Ectodermal cell (in vitro differentiated cells): ENCODE measurements around the gene BFSP1.

Experiments used
- H3K27ac ChIP-seq: 2 replicates; pipeline ENCODE4 v1.7.0; 2013; ENCODE audit warnings: mild to moderate bottlenecking, low read depth, low read length; ENCODE audit not compliant: insufficient read depth, poor library complexity, severe bottlenecking
- H3K27me3 ChIP-seq: 2 replicates; pipeline ENCODE4 v1.7.0; 2013; ENCODE audit warnings: mild to moderate bottlenecking, low read length; ENCODE audit not compliant: insufficient read depth, control insufficient read depth, poor library complexity, severe bottlenecking
- H3K36me3 ChIP-seq: one replicate; pipeline ENCODE4 v1.7.0; 2013; ENCODE audit warnings: low read length; ENCODE audit not compliant: control insufficient read depth, insufficient read depth
- H3K4me1 ChIP-seq: one replicate; pipeline ENCODE4 v1.7.0; 2013; ENCODE audit warnings: low read length; ENCODE audit not compliant: control insufficient read depth, insufficient read depth
- H3K4me3 ChIP-seq: 2 replicates; pipeline ENCODE4 v1.7.0; 2013; ENCODE audit warnings: low read depth, low read length, control low read depth; ENCODE audit not compliant: insufficient read depth
- H3K9me3 ChIP-seq: 2 replicates; pipeline ENCODE4 v1.7.0; 2013; ENCODE audit warnings: mild to moderate bottlenecking, low read length, moderate library complexity; ENCODE audit not compliant: control insufficient read depth
- WGBS, 2 experiments: methylation state at CpG; one replicate each; pipeline ENCODE4 v1.1.7; 2013; ENCODE audit warnings: missing lambda C conversion rate in 2 of 2; 5-methylcytosine and 5-hydroxymethylcytosine counted together

Gene BFSP1

GRCh38 chr20:17538517-17539170, 7.5 kb upstream of the BFSP1 start:
- 86 to 90% methylated on average over 7 of the region's 7 CpGs for WGBS, 2 experiments
- no peak overlapping the region for H3K27ac ChIP-seq
- no peaks in the 10 kb centered on the region for H3K9me3 ChIP-seq
- H3K4me1 ChIP-seq: peaks cover 3% of the 10 kb centered on the region
- H3K27me3 ChIP-seq: no peaks in the 10 kb centered on the region
- H3K4me3 ChIP-seq: no peak overlapping the region
- no peaks in the 10 kb centered on the region for H3K36me3 ChIP-seq

GRCh38 chr20:17537959-17538358, 6.8 kb upstream of the BFSP1 start:
- Histone ChIP-seq H3K27ac (no peak overlapping the region), H3K27me3 (no peaks in the 10 kb centered on the region), H3K36me3 (no peaks in the 10 kb centered on the region), H3K4me1 (peaks cover 5% of the 10 kb centered on the region), H3K9me3 (no peaks in the 10 kb centered on the region), H3K4me3 (no peak overlapping the region)
- 91 to 92% methylated on average over 3 of the region's 3 CpGs for WGBS, 2 experiments

- Histone ChIP-seq H3K27ac (no peak overlapping the region), H3K9me3 (no peaks in the 10 kb centered on the region), H3K36me3 (no peaks in the 10 kb centered on the region), H3K4me3 (no peak overlapping the region), H3K27me3 (no peaks in the 10 kb centered on the region), H3K4me1 (peaks cover 5% of the 10 kb centered on the region)
- WGBS, 2 experiments: 24 to 33% methylated on average over 6 of the region's 6 CpGs
Observed at GRCh38 chr20:17536944-17537444, 5.8 kb upstream of the BFSP1 start.

GRCh38 chr20:17534077-17534476, 2.9 kb upstream of the BFSP1 start:
- Histone ChIP-seq H3K36me3 (no peaks in the 10 kb centered on the region), H3K9me3 (no peaks in the 10 kb centered on the region), H3K4me3 (no peak overlapping the region), H3K27ac (no peak overlapping the region), H3K27me3 (peaks cover 23% of the 10 kb centered on the region), H3K4me1 (peaks cover 5% of the 10 kb centered on the region)
- 91 to 95% methylated on average over 3 of the region's 3 CpGs for WGBS, 2 experiments

- Histone ChIP-seq H3K36me3 (no peaks in the 10 kb centered on the region), H3K27ac (no peak overlapping the region), H3K4me1 (peaks cover 5% of the 10 kb centered on the region), H3K9me3 (no peaks in the 10 kb centered on the region), H3K4me3 (no peak overlapping the region), H3K27me3 (peaks cover 29% of the 10 kb centered on the region)
- WGBS, 2 experiments: 50 to 55% methylated on average over 1 of the region's 1 CpG
Observed at GRCh38 chr20:17533396-17533795, 2.2 kb upstream of the BFSP1 start.

GRCh38 chr20:17531665-17532025, 466 bp upstream of the BFSP1 start:
- Histone ChIP-seq H3K27ac (peak overlapping the region; percentile 89), H3K36me3 (no peaks in the 10 kb centered on the region)

GRCh38 chr20:17530153-17530552, 1.0 kb downstream of the BFSP1 start:
- H3K4me3 ChIP-seq: no peak overlapping the region
- no peaks in the 10 kb centered on the region for H3K36me3 ChIP-seq
- H3K27ac ChIP-seq: no peak overlapping the region
- peaks cover 35% of the 10 kb centered on the region for H3K27me3 ChIP-seq
- WGBS, 2 experiments: 83 to 84% methylated on average over 7 of the region's 7 CpGs
- no peaks in the 10 kb centered on the region for H3K9me3 ChIP-seq
- peaks cover 5% of the 10 kb centered on the region for H3K4me1 ChIP-seq

More at GRCh38 chr20:17531665-17532025, 466 bp upstream of the BFSP1 start:
- H3K4me1 ChIP-seq: peaks cover 5% of the 10 kb centered on the region
- no peaks in the 10 kb centered on the region for H3K9me3 ChIP-seq
- peak overlapping the region; percentile 44 for H3K4me3 ChIP-seq
- 50% methylated on average over 5 of the region's 5 CpGs for WGBS, 2 experiments
- peaks cover 35% of the 10 kb centered on the region for H3K27me3 ChIP-seq

- Histone ChIP-seq H3K27me3 (peaks cover 35% of the 10 kb centered on the region), H3K36me3 (no peaks in the 10 kb centered on the region), H3K4me3 (no peak overlapping the region), H3K27ac (no peak overlapping the region), H3K9me3 (no peaks in the 10 kb centered on the region), H3K4me1 (peaks cover 5% of the 10 kb centered on the region)
Observed at GRCh38 chr20:17529586-17529985, 1.6 kb downstream of the BFSP1 start.

GRCh38 chr20:17525650-17526049, 5.5 kb downstream of the BFSP1 start:
- Histone ChIP-seq H3K27me3 (peaks cover 28% of the 10 kb centered on the region), H3K27ac (no peak overlapping the region), H3K4me1 (no peaks in the 10 kb centered on the region), H3K9me3 (no peaks in the 10 kb centered on the region), H3K4me3 (no peak overlapping the region), H3K36me3 (no peaks in the 10 kb centered on the region)

- Histone ChIP-seq H3K4me3 (no peak overlapping the region), H3K27ac (no peak overlapping the region), H3K27me3 (peaks cover 23% of the 10 kb centered on the region), H3K4me1 (no peaks in the 10 kb centered on the region), H3K9me3 (no peaks in the 10 kb centered on the region), H3K36me3 (no peaks in the 10 kb centered on the region)
- WGBS, 2 experiments: 94 to 97% methylated on average over 4 to 5 of the region's 5 CpGs
Observed at GRCh38 chr20:17525132-17525531, 6.0 kb downstream of the BFSP1 start.

GRCh38 chr20:17524560-17524959, 6.6 kb downstream of the BFSP1 start:
- H3K36me3 ChIP-seq: no peaks in the 10 kb centered on the region
- H3K4me1 ChIP-seq: no peaks in the 10 kb centered on the region
- WGBS, 2 experiments: 91 to 93% methylated on average over 8 of the region's 8 CpGs
- peaks cover 17% of the 10 kb centered on the region for H3K27me3 ChIP-seq
- H3K9me3 ChIP-seq: no peaks in the 10 kb centered on the region
- no peak overlapping the region for H3K4me3 ChIP-seq
- no peak overlapping the region for H3K27ac ChIP-seq
